DOHH2 (cell line): ENCODE data around the gene SLC1A4.

Experiments
- CTCF ChIP-seq: fragments of 200-600 bp; sonication (generic); IDR thresholded peaks from one replicate; pipeline ENCODE4 v1.5.1; 2014; ENCODE audit warnings: antibody characterized with exemption, mild to moderate bottlenecking, low read depth, low read length; ENCODE audit not compliant: poor library complexity, severe bottlenecking
- EZH2phosphoT487 ChIP-seq: fragments of 200-600 bp; sonication (generic); IDR thresholded peaks from 2 replicates; pipeline ENCODE4 v1.6.1; 2017; ENCODE audit warnings: borderline replicate concordance, mild to moderate bottlenecking, antibody characterized with exemption, low read length, moderate library complexity, mixed read lengths

DNA sequence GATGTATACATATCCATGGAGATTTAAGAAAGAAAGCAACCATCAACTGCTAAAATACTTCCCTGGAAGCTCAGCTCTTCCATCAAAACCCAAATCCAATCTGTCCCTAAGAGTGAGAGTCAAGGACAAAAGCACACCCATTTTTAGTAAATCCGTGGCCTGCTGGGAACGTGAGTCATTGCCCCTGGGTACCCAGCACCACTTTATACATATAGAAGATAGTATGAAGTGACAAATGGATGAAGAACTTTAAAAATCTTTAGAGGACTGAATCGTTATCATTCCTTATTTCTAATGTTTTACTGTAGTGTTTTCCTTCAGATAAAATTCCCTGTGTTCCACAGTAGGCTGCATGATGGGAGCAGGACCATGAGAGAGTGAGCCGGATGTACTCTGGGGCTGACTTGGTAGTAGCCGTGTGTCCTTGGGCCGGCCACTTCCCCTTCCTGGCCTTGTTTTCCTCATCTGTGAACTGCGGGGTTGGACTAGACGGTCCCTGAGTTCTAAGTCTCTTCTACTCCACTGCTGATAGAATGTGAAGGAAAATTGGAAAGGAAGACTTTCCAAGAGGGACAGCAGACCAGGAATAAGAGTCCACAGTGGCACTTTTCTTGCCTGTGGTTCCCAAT lies 38.5 kb downstream of the SLC1A4 start:
- TF ChIP-seq CTCF (no peak), EZH2phosphoT487 (no peak)
